B cell (primary cell): ENCODE data around the gene ZNF358.

ENCODE experiments used
- EZH2 ChIP-seq: IDR thresholded peaks from 2 replicates; pipeline ENCODE4 v1.6.1; 2012; ENCODE audit warnings: borderline replicate concordance, low read depth, mild to moderate bottlenecking, moderate library complexity, low read length; ENCODE audit not compliant: insufficient read depth, poor library complexity, severe bottlenecking
- TF ChIP-seq, protein P1 (sequence below): fragments of 200-600 bp; IDR thresholded peaks from one replicate; pipeline ENCODE4 v1.8.0; 2022; ENCODE audit warnings: antibody characterized with exemption, mild to moderate bottlenecking

DNA sequence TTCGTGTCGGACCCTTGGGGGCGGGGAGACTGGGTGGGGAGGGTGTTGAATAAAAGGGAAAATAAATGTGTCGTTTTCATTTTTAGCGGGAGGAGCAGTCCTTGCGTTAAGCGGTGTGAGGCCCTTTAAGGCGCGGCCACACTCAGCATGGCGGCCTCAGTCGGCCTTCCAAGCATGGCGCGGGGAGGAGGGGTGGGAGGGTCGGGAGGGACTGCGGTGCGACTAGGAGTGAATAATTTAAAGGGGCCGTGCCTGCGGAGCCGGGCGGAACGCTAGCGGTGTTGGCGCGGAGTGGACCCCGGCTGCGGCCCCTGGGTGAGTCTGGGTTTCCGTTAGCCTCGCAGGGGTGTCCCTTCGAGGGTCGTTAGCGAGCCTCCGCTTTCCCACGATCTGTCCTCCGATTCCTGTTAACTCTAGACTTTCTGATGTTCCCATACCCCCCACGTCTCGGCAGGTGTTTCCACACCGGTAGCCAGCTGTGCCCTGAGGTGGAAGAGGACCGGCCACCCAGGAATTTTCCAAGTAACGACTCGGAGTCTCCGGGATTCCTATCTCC lies 18.1 kb downstream of the ZNF358 start:
- TF ChIP-seq, protein P1, sequence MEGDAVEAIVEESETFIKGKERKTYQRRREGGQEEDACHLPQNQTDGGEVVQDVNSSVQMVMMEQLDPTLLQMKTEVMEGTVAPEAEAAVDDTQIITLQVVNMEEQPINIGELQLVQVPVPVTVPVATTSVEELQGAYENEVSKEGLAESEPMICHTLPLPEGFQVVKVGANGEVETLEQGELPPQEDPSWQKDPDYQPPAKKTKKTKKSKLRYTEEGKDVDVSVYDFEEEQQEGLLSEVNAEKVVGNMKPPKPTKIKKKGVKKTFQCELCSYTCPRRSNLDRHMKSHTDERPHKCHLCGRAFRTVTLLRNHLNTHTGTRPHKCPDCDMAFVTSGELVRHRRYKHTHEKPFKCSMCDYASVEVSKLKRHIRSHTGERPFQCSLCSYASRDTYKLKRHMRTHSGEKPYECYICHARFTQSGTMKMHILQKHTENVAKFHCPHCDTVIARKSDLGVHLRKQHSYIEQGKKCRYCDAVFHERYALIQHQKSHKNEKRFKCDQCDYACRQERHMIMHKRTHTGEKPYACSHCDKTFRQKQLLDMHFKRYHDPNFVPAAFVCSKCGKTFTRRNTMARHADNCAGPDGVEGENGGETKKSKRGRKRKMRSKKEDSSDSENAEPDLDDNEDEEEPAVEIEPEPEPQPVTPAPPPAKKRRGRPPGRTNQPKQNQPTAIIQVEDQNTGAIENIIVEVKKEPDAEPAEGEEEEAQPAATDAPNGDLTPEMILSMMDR, result no peak
- no peak for TF ChIP-seq EZH2
